GM11168 (cell line): Measurements from ENCODE around the gene RIPOR3.
"Not testable (repeated sequence)": the region's sequence is repeated elsewhere in the genome, so short reads cannot be mapped to it uniquely, and the experiment has no call there.

Experiments used
- in situ Hi-C: fragments of 300-500 bp; cut with MboI; formaldehyde crosslinking; loops from one replicate; pipeline ENCODE4 v1.12.0; 2022; ENCODE audit warnings: low sequenced_read_pairs; ENCODE audit not compliant: unreplicated experiment

Gene RIPOR3

DNA sequence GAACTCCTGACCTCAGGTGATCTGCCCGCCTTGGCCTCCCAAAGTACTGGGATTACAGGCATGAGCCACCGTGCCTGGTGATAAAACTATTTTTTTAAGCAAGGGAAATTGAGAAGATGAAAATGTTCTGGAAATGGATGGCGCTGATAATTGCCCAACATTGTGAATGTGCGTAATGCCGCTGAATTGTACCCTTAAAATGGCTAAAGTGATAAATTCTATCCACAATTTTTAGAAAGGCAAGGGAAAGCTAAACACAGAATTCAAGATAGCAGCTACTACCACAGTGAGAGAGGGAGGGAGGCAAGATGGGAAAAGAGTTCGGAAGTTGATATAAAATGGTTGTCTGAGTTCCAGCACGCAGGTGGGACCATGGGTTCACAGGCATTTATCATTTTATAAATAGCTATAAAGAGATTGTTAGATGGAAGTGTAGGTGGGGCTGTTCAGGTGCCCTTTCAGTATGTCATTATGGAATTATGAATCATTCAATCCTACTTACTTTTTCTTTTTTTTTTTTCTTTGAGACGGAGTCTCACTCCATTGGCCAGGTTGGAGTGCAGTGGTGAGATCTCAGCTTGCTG is 8.3 kb downstream of the RIPOR3 start:
- in situ Hi-C loops = no loop called here

DNA sequence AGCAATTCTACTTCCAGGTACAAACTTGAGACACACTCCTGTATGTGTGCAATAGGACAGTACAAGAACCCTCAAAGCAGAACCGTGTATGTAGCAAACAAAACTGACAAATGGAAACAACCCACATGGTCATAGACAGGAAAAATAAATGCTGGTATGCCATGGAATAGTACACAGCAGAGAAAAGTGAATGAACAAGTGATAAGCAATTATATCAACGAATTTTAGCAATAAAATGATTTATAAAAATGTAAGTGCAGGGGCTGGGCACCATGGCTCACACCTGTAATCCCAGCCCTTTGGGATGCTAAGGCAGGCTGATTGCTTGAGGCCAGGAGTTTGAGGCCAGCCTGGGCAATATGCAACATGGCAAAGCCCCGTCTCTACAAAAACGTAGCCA is 9.3 kb downstream of the RIPOR3 start:
- in situ Hi-C loops = no loop called here

DNA sequence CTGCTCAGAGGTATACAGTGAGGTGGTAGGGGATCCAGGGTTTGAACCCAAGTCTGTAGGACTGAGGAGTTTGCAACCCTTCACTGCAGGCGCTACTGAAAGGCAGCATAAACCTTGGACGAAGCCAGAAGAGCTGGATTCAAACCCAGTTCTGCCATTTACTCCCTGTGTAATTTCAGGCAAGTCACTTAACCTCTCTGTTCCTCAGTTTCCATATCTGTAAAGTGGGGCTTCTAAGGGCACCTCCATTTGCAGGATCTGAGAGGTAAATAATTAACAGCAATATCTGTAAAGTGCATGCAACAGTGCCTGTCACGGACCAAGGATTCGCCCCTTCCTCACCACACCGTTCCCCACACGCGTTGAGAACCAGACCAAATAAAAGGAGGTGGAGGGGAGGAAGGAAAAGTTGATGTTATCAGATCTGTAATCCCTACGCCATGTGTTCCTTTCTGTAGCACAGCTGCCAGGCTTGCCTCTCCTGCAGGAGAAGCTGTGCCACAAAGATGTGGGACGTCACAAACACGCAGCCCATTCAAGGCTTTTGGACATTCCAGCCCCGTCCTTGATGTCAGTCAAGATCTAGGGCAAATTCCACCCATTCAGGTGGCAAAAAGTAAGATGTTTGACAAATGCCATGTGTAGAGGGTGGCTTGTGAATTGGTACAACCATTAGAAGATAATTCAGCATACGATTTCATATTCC is 9.8 kb downstream of the RIPOR3 start:
- in situ Hi-C loops = no loop called here

DNA sequence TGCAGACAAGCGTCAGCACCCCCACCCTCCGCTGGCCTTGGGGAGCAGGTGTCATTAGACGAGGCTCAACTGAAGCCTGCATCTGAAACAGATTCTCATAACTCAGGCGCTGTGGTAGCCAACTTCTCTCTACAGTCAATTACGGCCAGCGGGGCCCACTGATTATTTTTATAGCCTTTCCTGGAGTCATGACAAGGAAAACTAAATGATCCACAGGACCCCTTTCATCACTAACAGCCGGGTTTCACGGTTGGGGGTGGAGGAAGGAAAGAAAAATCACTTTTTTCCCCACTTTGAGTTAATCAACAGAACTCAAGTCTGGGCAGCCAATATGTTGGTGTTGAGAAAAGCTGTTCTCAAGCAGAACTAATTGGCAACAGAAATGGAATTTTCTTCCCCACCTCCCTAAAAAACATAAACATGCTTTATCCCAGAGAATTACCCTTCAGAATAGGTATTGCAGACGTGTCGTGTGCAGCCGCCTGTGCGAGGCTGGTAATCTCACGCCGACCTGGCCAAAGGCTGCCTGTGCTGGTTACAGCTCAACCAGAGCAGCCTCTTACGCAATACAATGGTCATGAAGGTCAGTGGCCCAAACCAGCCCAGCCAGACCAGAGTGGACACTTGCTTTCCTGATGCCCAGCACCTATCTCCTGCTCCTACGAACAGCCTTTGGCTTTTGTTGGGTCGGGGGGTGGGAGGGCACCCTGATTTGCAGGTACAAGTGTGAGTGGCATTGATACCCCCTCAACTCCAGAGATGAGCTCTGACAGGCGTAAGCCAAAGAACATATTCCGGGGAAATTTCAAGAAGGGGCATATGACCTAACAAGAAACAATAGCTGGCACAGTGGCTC is 11.0 kb downstream of the RIPOR3 start:
- in situ Hi-C loops = no loop called here

DNA sequence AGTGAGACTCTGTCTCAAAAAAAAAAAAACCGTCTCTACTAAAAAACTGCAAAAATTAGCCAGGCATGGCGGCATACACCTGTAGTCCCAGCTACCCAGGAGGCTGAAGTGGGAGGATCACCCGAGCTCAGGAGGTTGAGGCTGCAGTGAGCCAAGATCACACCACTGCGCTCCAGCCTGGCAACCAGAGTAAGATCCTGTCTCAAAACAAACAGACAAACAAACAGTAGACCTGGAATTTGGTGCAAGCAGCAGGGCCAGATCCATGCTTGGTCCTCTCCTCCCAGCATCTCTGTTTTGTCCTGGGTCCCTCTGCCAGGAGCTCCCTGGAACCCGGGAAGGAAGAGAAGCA is 11.6 kb downstream of the RIPOR3 start:
- in situ Hi-C loops = no loop called here

DNA sequence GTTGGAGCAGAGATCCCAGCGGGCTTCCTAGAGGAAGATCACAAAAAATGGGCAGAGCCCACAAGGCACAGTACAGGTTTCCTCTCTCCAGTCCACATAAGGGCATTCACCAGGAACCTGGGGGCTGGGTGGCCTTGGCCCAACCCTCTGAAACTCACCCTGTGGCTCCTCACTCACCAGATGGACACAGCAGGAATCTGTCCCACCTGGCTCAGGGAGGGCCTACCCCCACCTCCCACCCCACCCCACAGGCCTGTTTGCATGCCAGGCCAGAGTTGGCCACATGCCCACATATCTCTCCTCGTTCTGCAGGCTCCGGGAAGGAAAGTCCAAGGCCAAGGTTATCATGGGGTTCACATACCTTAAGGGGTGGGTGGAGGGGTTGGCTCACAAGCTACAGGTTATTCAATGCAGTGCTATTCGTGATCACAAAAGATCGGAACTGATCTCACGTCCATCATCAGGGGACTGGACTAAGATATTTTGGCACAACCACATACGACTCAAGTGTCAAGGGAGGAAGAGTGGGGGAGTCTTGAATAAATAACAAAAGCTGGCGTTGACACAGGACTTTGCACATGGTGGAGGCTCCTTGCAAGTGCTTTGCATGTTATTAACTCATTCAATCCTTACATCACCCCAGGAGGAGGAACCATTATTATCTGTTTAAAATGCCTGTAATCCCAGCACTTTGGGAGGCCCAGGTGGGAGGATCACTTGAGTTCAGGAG is 13.0 kb downstream of the RIPOR3 start:
- in situ Hi-C loops = no loop called here

DNA sequence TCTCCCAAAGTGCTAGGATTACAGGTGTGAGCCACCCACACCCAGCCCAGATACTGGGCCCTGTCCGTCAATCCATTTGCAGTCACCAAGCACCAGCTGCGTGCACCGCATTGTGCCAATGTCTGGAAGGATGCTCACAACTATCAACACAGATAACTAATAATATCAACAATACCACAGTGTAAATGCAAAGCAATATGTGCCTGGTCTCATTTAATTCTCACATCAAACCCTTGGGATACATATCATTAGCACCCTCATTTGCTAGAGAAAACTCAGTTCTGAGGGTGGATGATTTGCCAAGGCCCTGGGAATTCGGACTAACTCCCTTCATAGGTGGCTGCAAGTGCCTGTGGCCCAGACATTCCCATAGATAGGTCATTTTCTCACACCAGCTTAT is 14.5 kb downstream of the RIPOR3 start:
- in situ Hi-C loops = no loop called here

DNA sequence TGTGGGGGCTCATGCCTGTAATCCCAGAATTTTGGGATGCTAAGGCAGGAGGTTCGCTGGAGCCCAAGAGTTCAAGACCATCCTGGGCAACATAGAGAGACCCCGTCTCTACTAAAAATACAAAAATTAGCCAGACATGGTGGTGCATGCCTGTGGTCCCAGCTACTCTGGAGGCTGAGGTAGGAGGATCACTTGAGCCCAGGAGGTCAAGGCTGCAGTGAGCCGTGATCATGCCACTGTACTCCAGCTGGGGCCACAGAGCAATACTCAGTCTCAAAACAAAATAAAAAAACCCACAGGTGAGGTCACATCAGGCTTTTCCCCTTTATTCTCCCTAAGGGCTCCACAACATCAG is 15.0 kb downstream of the RIPOR3 start:
- in situ Hi-C loops = not testable (repeated sequence)

DNA sequence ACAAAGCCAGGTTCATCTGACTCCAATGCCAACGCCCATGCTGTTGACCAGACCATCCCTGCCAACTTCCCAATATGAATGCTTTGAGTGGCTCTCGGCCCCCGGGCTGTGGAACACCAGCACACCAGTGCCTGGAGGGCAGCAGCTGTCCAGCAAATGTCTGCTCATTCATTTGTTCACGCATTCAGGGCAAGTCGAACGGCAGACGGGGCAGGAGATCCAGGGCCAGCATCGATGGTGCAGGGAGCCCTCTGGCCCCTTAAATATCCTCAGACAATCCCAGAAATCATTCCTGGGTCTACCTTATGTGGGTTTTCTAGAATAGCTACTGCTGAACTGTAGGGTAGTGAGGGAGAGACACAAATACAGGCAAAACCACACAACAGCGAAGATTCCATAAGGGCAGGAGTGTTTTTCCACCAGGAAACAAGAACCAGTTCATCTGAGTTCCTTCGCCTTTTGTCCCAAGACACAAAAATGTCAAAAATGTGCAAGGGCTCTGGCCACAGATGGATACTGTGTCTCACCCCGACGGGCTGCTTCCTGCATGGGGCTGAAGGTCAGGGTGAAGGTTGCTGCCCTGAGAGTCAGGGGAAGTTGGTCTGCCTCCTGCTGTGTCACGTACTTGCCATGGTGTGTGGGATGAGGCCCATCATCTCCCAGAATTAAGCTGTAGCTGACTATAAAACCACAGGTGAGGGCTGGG is 15.5 kb downstream of the RIPOR3 start:
- in situ Hi-C loops = no loop called here

DNA sequence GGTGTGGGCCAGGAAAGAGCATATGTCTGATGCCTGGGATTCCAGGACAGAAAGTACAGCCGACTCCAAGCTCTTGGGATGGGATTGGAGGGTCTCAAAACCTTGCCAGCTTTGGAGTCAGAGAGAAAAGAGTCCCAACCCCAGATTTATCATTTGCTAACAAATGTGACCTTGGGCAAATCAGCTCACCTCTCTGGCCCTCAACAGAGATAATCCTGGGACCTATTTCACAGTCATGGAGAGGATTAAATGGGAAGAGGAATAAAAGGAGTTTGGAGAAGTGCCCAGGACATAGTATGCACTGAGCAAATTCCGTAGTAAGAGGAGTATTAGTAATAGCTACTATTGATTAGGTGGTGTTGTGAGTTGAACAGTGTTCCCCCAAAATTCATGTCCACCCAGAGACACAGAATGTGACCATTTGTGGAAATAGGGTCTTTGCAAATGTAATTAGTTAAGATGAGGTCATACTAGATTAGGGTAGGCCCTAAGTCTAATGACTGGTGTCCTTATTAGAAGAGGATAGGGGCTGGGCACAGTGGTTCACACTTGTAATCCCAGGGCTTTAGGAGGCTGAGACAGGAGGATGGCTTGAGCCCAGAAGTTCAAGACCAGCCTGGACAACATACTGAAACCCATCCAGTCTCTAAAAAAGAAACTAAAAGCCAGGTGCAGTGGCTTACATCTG is 17.1 kb downstream of the RIPOR3 start:
- in situ Hi-C loops = no loop called here

DNA sequence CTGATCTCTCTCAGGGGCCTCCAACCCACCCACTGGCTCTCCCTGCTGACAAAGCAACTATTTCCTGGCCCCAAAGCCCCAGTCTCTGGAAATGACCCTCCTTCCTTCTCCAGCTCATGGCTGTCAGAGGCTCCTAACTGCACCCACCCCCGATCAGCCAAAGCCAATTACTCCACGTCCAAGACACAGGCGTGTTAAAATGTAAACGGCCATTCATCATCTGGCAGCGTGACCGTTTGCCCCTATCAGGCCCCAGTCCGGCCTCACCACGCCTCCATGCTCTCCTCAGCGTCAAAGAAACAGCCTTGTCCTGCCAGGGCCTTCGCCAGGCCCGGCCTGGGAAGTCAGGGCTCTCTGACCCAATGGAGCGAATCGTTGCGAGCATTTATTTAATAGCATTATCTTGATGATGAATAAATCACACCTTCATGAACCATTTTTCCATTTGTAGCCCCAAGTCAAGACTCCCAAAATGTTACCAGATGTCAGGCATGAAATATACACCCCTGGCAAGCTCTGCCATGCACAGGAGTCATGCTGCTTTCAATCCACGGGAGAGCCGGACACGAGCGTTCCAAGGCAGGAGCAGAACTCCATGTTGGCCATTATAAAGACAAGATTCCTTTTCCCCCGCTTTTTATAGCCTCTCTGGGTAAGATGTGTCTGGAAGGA is 17.7 kb downstream of the RIPOR3 start:
- in situ Hi-C loops = no loop called here

DNA sequence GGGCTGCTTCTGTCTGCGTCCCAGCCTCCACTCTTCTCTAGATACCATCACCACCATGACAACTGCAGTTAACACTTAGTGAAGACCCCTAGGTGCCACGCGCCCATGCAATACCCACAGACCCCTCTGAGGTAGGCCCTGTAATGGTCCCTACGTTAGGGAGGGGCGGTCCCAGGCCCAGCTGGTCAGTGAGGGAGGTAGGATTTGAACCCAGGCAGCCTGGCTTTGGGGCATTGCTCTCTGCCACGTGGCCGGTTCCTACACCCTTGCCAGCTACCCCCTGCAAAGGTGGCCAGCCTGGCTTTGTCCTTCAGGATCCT is 18.2 kb downstream of the RIPOR3 start:
- in situ Hi-C loops = no loop called here

DNA sequence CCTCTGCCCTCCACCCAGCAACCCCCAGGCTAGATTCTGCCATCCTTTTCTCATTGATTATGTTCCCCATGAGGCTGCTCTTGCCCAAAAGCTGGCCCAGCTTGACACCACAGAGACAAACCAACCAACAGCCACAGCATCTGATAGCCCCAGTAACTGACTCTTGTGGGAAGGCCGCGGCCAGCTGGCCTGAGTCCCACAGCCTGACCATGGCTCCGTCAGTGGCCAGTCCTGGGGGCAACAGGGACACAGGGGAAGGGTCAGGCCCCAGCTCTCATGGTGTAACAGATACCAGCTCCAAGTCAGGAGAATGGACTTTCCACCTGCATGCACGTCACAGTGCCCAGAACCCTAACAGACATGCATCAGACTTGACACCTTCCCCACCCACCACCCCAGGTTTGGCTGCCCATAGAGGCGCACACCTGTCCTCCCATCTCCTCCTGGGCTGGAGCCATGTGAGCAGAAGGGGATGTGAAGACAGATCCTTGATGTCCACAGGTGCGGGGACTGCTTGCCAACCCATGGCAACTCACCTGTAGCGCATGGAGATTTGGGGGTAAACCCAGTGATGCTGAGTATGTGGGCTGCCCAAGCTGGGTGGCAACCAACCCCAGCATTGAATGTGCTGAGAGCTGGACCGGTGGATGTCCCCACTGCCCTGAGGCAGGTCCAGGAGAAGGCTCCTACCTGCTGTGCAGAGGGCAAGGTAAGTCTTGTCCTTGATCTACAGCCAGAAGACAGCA is 18.8 kb downstream of the RIPOR3 start:
- in situ Hi-C loops = no loop called here

DNA sequence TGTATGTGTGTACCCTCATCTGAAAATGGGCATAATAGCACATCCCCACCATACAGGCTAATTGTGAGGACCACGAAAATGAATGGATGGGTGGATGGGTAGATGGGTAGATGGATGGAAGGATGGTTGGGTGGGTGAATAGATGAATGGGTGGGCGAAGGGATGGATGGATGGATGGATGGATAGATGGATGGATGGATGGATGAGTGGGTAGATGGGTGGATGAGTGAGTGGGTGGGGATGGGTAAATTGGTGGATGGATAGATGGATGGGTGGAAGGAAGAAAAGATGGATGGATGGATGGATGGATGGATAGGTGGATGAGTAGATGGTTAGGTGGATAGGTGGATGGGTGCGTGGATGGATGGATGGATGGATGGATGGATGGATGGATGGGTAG is 19.7 kb downstream of the RIPOR3 start:
- in situ Hi-C loops = no loop called here

DNA sequence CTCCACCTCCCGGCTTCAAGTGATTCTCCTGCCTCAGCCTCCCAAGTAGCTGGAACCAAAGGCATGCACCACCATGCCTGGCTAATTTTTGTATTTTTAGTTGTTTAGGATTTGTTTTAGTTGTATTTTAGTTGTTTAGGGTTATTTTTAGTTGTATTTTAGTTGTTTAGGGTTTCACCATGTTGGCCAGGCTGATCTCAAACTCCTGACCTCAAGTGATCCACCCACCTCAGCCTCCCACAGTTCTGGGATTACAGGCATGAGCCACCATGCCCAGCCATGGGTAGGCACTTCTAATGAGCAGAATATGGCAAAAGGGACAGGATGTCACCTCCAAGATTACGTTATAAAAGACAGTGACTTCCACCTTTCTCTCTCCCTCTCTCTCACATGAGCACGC is 20.3 kb downstream of the RIPOR3 start:
- in situ Hi-C loops = not testable (repeated sequence)

DNA sequence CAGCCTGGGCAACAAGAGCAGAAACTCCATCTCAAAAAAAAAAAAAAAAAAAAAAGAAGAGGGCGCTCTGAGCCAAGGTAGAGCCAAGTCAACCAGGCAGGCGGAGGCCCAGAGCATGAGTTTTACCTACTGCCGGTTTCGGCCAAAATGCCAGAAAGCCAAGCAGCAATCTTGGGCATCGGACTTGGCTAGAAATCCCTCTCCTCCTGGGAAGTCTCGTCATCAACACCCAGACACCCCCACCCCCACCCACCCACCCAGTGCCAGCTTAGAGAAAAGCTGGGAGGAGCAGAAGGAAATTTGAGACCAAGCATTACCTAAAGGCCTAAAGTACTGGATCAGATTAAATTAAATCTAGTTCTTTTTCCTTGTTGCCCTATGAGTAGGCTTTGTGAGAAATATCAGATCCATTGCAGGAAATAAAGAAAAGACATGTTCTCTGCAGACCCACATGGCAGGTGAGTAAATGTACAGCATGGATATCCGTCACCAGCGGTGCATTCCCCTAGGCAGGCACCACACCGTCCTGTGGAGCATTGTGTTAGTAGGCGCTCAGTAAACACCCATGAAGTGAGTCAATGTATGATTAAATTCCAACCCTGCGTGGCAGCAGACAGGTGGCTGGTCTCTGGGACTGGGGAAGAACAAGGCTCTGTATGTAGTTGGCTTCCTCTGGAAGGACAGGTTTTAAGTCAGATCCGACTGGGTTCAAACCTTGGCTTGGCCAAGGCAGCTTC is 21.0 kb downstream of the RIPOR3 start:
- in situ Hi-C loops = no loop called here

DNA sequence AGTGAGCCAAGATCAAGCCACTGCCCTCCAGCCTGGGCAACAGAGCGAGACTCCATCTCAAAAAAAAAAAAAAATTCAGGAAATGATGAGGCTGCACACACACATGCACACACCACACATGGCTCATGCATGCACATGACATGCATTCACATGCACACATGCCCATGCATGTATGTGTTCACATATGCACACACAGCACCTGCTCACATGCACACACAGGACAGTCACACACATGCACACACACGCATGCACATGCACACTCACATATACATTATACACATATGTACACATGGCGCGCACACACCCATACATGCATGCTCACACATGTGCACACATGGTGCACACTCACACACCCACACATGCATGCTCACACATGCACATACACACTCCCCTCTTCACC is 22.5 kb downstream of the RIPOR3 start:
- in situ Hi-C loops = no loop called here

DNA sequence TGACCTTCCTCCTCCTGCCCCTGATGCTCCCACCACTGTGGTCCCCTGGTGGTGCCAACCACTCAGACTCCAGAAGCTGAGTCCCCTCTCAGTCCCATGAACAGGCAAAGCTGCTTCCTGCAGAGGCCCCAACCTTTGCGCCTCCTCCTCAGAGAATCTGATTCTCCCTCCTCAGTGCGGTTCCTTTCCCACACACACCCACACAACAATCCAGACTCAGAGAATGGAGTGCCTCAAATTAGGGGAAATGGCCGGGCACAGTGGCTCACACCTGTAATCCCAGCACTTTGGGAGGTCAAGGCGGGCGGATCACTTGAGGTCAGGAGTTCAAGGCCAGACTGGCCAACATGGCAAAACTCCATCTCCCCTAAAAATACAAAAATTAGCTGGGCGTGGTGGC is 23.0 kb downstream of the RIPOR3 start:
- in situ Hi-C loops = no loop called here
